GM18517 (cell line): ENCODE data around the gene SLC6A2.

Source experiments
- ATAC-seq: cut with Tn5 transposase; IDR thresholded peaks from one replicate; pipeline ENCODE4 v1.9.1; 2021; ENCODE audit warnings: mild to moderate bottlenecking, moderate library complexity; ENCODE audit not compliant: unreplicated experiment

Gene SLC6A2

GRCh38 chr16:55645986-55646385 is 9.8 kb upstream of the SLC6A2 start:
- ATAC-seq, result no peak

- no peak for ATAC-seq
These were observed 8.4 kb upstream of the SLC6A2 start for GRCh38 chr16:55647343-55647742.

- ATAC-seq, result no peak
These were observed 8.0 kb upstream of the SLC6A2 start for GRCh38 chr16:55647798-55648197.

GRCh38 chr16:55651841-55652824 is 3.7 kb upstream of the SLC6A2 start:
- ATAC-seq, result no peak

- ATAC-seq, result no peak
These were observed 2.7 kb upstream of the SLC6A2 start for GRCh38 chr16:55653106-55653505.

GRCh38 chr16:55655381-55655896 is 349 bp upstream of the SLC6A2 start:
- ATAC-seq, result no peak

- ATAC-seq, result no peak
These were observed 904 bp downstream of the SLC6A2 start for GRCh38 chr16:55656691-55657092.

GRCh38 chr16:55657616-55658015 is 1.8 kb downstream of the SLC6A2 start:
- ATAC-seq, result no peak

- no peak for ATAC-seq
These were observed 3.2 kb downstream of the SLC6A2 start for GRCh38 chr16:55658898-55659420.

GRCh38 chr16:55660026-55660425 is 4.2 kb downstream of the SLC6A2 start:
- no peak for ATAC-seq

- no peak for ATAC-seq
These were observed 5.0 kb downstream of the SLC6A2 start for GRCh38 chr16:55660828-55661227.

- ATAC-seq, result no peak
These were observed 6.3 kb downstream of the SLC6A2 start for GRCh38 chr16:55661941-55662643.

- no peak for ATAC-seq
These were observed 6.8 kb downstream of the SLC6A2 start for GRCh38 chr16:55662644-55663031.

GRCh38 chr16:55663225-55663624 is 7.4 kb downstream of the SLC6A2 start:
- ATAC-seq, result no peak

- ATAC-seq, result no peak
These were observed 8.2 kb downstream of the SLC6A2 start for GRCh38 chr16:55663765-55664677.

GRCh38 chr16:55664786-55665407 is 9.1 kb downstream of the SLC6A2 start:
- no peak for ATAC-seq

GRCh38 chr16:55665511-55665910 is 9.7 kb downstream of the SLC6A2 start:
- no peak for ATAC-seq

- no peak for ATAC-seq
These were observed 10.2 kb downstream of the SLC6A2 start for GRCh38 chr16:55666012-55666411.

- ATAC-seq, result no peak
These were observed 12.0 kb downstream of the SLC6A2 start for GRCh38 chr16:55667753-55668152.
